ENCODE results near the gene RASEF.

The RASEF gene

DNA sequence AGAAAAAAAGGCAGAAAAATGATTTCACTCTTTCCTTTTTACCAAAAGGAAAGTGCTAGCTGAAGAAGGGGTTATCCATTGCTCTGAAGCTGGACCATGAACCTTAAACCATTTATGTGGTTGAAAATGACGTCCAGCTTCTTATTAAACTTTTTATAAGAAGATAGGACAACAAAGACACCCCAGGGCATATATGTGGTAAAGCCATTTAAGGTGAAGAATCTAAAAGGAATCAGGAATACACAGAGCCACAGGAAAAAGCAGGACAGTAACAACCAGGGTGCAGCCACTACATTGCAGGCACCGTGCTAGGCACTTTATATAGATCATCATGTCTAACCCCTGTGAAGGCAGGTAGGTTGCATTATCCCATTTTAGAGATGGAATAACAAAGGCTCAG is 42.1 kb downstream of the RASEF start:
- Histone ChIP-seq H3K9me3 (ENCODE audit: control insufficient read depth, low read length) (no peaks in the 10 kb centered on the region), H3K27me3 (replicated peaks; ENCODE audit: control insufficient read depth, insufficient read depth, low read length, poor library complexity, severe bottlenecking) (no peaks in the 10 kb centered on the region), H3K27ac (ENCODE audit: insufficient read depth, low read length, poor library complexity, severe bottlenecking) (no peak overlapping the region), H3K4me3 (ENCODE audit: insufficient read depth, low read depth, low read length, poor library complexity, severe bottlenecking) (no peak overlapping the region), H3K4me1 (ENCODE audit: control insufficient read depth, insufficient read depth, low read length, poor library complexity, severe bottlenecking) (no peaks in the 10 kb centered on the region), H3K36me3 (ENCODE audit: control insufficient read depth, insufficient read depth, low read length) (no peaks in the 10 kb centered on the region)
- DNase-seq = no peak

- Histone ChIP-seq H3K27ac (ENCODE audit: insufficient read depth, low read length, poor library complexity, severe bottlenecking) (no peak overlapping the region), H3K27me3 (replicated peaks; ENCODE audit: control insufficient read depth, insufficient read depth, low read length, poor library complexity, severe bottlenecking) (no peaks in the 10 kb centered on the region), H3K4me1 (ENCODE audit: control insufficient read depth, insufficient read depth, low read length, poor library complexity, severe bottlenecking) (no peaks in the 10 kb centered on the region), H3K36me3 (ENCODE audit: control insufficient read depth, insufficient read depth, low read length) (no peaks in the 10 kb centered on the region), H3K9me3 (ENCODE audit: control insufficient read depth, low read length) (no peaks in the 10 kb centered on the region), H3K4me3 (ENCODE audit: insufficient read depth, low read depth, low read length, poor library complexity, severe bottlenecking) (no peak overlapping the region)
- DNase-seq = no peak
These were observed 42.6 kb downstream of the RASEF start for GRCh38 chr9:83020327-83020726.

DNA sequence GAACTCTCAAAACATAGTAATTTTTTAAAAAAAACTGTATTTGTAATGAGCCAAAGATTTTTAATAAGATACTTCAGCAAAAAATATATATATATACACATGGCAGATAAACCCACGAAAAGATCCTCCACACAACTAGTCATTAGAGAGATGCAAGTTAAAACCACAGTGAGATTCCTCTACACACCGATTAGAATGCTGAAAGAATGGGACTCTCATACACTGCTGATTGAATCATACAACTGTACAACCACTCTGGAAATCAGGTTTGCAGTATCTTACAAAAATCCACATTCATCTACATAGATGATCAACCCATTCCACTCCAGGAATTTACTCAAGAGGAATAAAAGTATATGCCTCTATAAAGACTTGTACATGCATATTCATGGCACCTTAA is 43.7 kb downstream of the RASEF start:
- Histone ChIP-seq H3K27me3 (replicated peaks; ENCODE audit: control insufficient read depth, insufficient read depth, low read length, poor library complexity, severe bottlenecking) (no peaks in the 10 kb centered on the region), H3K4me3 (ENCODE audit: insufficient read depth, low read depth, low read length, poor library complexity, severe bottlenecking) (no peak overlapping the region), H3K27ac (ENCODE audit: insufficient read depth, low read length, poor library complexity, severe bottlenecking) (no peak overlapping the region), H3K4me1 (ENCODE audit: control insufficient read depth, insufficient read depth, low read length, poor library complexity, severe bottlenecking) (no peaks in the 10 kb centered on the region), H3K9me3 (ENCODE audit: control insufficient read depth, low read length) (no peaks in the 10 kb centered on the region), H3K36me3 (ENCODE audit: control insufficient read depth, insufficient read depth, low read length) (no peaks in the 10 kb centered on the region)
- DNase-seq = no peak

DNA sequence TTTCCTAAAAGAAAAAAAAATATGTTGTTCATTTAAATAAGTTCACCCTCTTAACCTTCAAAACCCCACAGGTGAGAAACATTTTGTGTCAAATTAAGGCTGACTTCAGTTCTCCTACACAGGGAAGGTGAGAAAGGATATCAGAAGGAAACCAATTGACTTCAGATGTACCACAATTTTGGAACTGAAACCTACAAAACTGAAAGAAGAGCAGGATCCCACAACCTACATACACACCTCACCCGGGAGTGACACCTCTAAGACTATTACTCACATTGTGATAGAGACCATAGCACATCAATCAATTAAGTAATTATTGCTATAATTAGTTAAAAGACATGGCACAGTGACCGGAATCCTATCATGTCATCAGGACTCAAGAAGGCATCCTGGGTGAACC is 47.0 kb downstream of the RASEF start:
- H3K27me3 ChIP-seq (replicated peaks; ENCODE audit: control insufficient read depth, insufficient read depth, low read length, poor library complexity, severe bottlenecking) = no peaks in the 10 kb centered on the region
- H3K27ac ChIP-seq (ENCODE audit: insufficient read depth, low read length, poor library complexity, severe bottlenecking) = no peak overlapping the region
- no peaks in the 10 kb centered on the region for H3K4me1 ChIP-seq (ENCODE audit: control insufficient read depth, insufficient read depth, low read length, poor library complexity, severe bottlenecking)
- H3K4me3 ChIP-seq (ENCODE audit: insufficient read depth, low read depth, low read length, poor library complexity, severe bottlenecking) = no peak overlapping the region
- DNase-seq = no peak
- H3K9me3 ChIP-seq (ENCODE audit: control insufficient read depth, low read length) = no peaks in the 10 kb centered on the region
- H3K36me3 ChIP-seq (ENCODE audit: control insufficient read depth, insufficient read depth, low read length) = no peaks in the 10 kb centered on the region

DNA sequence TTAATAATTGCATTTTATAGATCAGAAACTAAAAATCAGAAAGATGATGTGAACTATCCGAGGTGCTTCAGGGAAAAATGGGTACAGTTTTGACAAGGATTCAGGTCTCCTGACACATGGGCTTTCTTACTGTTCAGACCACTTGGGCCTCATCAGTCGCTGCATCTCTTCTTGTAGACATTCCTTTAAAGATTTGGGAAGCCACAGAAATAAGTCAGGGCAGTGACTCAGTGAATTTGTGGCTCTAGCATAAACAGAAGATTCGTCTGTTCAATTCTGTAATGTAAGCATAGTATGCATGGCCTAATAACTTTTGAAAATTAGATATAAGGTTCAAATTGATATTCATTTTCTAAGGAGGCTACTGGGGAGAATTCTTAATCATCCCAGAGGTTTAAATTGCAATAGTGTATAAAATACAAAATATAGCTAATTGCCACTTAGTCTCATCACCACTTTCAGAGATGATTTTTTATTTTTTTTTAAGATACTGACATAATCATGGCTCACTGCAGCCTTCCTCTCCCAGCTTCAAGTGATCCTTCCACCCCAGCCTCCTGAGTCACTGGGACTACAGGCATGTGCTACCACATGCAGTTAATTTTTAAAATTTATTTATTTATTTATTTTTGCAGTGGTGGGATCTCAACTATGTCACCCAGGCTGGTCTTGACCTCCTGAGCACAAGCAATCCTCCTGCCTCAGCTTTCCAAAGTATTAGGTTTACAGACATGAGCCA is 48.9 kb downstream of the RASEF start:
- no peaks in the 10 kb centered on the region for H3K36me3 ChIP-seq (ENCODE audit: control insufficient read depth, insufficient read depth, low read length)
- no peaks in the 10 kb centered on the region for H3K4me1 ChIP-seq (ENCODE audit: control insufficient read depth, insufficient read depth, low read length, poor library complexity, severe bottlenecking)
- no peak overlapping the region for H3K27ac ChIP-seq (ENCODE audit: insufficient read depth, low read length, poor library complexity, severe bottlenecking)
- H3K9me3 ChIP-seq (ENCODE audit: control insufficient read depth, low read length) = no peaks in the 10 kb centered on the region
- DNase-seq = no peak
- no peak overlapping the region for H3K4me3 ChIP-seq (ENCODE audit: insufficient read depth, low read depth, low read length, poor library complexity, severe bottlenecking)
- H3K27me3 ChIP-seq (replicated peaks; ENCODE audit: control insufficient read depth, insufficient read depth, low read length, poor library complexity, severe bottlenecking) = no peaks in the 10 kb centered on the region

- Histone ChIP-seq H3K4me3 (ENCODE audit: insufficient read depth, low read depth, low read length, poor library complexity, severe bottlenecking) (no peak overlapping the region), H3K36me3 (ENCODE audit: control insufficient read depth, insufficient read depth, low read length) (no peaks in the 10 kb centered on the region), H3K27me3 (replicated peaks; ENCODE audit: control insufficient read depth, insufficient read depth, low read length, poor library complexity, severe bottlenecking) (no peaks in the 10 kb centered on the region), H3K27ac (ENCODE audit: insufficient read depth, low read length, poor library complexity, severe bottlenecking) (no peak overlapping the region), H3K4me1 (ENCODE audit: control insufficient read depth, insufficient read depth, low read length, poor library complexity, severe bottlenecking) (no peaks in the 10 kb centered on the region), H3K9me3 (ENCODE audit: control insufficient read depth, low read length) (no peaks in the 10 kb centered on the region)
- no peak for DNase-seq
These were observed 49.8 kb downstream of the RASEF start for GRCh38 chr9:83012922-83013838.

DNA sequence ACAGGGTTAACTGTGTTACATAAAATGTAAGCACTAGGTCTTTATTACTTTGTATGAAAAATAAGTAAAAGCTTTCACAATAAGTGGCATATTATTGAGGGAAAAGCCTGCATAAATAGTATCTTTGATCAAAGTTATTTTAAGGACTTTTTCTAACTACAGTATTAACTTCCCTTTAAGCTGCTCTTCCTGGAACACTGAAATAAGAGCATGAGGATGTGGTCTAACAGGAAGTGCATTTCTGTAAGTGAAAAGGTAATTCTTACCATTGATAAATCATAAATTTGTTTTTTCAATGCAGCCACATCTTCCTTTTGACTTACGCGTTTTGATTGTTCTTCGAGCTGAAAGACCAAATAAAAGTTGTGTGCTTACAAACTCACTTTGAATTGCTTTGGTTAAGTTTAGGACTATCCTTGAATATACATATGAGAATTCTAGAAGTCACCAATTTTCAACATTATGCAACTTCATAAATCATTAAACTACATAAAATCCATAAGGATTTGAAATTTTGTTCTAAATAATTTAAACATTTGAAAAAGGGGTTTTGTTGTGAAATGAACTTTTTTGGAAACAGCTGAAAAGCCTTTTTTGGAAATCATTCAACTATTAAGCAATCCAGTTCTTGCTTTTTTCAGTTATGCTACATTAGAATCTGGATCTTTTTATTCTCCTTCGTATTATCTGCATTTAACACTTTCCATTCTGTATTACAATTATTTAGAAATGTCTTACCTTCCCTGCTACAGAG is 50.6 kb downstream of the RASEF start:
- Histone ChIP-seq H3K36me3 (ENCODE audit: control insufficient read depth, insufficient read depth, low read length) (no peaks in the 10 kb centered on the region), H3K27ac (ENCODE audit: insufficient read depth, low read length, poor library complexity, severe bottlenecking) (no peak overlapping the region), H3K4me3 (ENCODE audit: insufficient read depth, low read depth, low read length, poor library complexity, severe bottlenecking) (no peak overlapping the region), H3K27me3 (replicated peaks; ENCODE audit: control insufficient read depth, insufficient read depth, low read length, poor library complexity, severe bottlenecking) (no peaks in the 10 kb centered on the region), H3K9me3 (ENCODE audit: control insufficient read depth, low read length) (no peaks in the 10 kb centered on the region), H3K4me1 (ENCODE audit: control insufficient read depth, insufficient read depth, low read length, poor library complexity, severe bottlenecking) (no peaks in the 10 kb centered on the region)
- no peak for DNase-seq

DNA sequence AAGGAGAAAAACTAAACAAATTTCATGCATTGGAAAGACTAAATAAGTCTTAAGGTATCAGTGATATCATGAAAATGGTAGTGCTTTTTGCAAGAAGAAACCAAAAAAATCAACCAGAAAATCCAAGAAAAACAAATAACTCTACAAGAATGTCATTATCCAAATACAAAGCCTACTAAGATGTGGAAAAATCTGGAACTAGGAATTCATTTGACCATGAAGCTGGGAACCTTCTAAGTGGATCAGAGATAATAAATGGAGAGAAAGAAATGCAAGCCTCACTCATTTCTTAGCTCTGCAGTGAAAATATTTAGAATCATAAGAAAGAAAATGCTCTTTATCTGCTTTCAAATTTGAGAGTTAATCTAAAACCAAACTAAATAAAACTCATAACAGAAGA is 51.3 kb downstream of the RASEF start:
- Histone ChIP-seq H3K4me1 (ENCODE audit: control insufficient read depth, insufficient read depth, low read length, poor library complexity, severe bottlenecking) (no peaks in the 10 kb centered on the region), H3K9me3 (ENCODE audit: control insufficient read depth, low read length) (no peaks in the 10 kb centered on the region), H3K27ac (ENCODE audit: insufficient read depth, low read length, poor library complexity, severe bottlenecking) (no peak overlapping the region), H3K4me3 (ENCODE audit: insufficient read depth, low read depth, low read length, poor library complexity, severe bottlenecking) (no peak overlapping the region), H3K36me3 (ENCODE audit: control insufficient read depth, insufficient read depth, low read length) (no peaks in the 10 kb centered on the region), H3K27me3 (replicated peaks; ENCODE audit: control insufficient read depth, insufficient read depth, low read length, poor library complexity, severe bottlenecking) (no peaks in the 10 kb centered on the region)
- no peak for DNase-seq

- H3K27ac ChIP-seq (ENCODE audit: insufficient read depth, low read length, poor library complexity, severe bottlenecking) = no peak overlapping the region
- H3K36me3 ChIP-seq (ENCODE audit: control insufficient read depth, insufficient read depth, low read length) = no peaks in the 10 kb centered on the region
- H3K4me3 ChIP-seq (ENCODE audit: insufficient read depth, low read depth, low read length, poor library complexity, severe bottlenecking) = no peak overlapping the region
- no peaks in the 10 kb centered on the region for H3K4me1 ChIP-seq (ENCODE audit: control insufficient read depth, insufficient read depth, low read length, poor library complexity, severe bottlenecking)
- no peak for DNase-seq
- no peaks in the 10 kb centered on the region for H3K27me3 ChIP-seq (replicated peaks; ENCODE audit: control insufficient read depth, insufficient read depth, low read length, poor library complexity, severe bottlenecking)
- no peaks in the 10 kb centered on the region for H3K9me3 ChIP-seq (ENCODE audit: control insufficient read depth, low read length)
These were observed 55.2 kb downstream of the RASEF start for GRCh38 chr9:83007521-83008300.

All from effector memory CD4-positive, alpha-beta T cell (primary cell).